Skeletal muscle cell (primary cell): ENCODE measurements around the gene PHKG1.
"Not testable (repeated sequence)": the region's sequence is repeated elsewhere in the genome, so short reads cannot be mapped to it uniquely, and the experiment has no call there.

Source experiments
- DNase-seq: peaks from one replicate; pipeline ENCODE4 v3.0.0-alpha.2; 2010; ENCODE audit warnings: low read depth
- H3K4me3 ChIP-seq: 2 replicates; pipeline ENCODE4 v1.5.1; 2011; ENCODE audit warnings: low read depth, mild to moderate bottlenecking, control low read depth, low read length, moderate library complexity

The PHKG1 gene

GRCh38 chr7:56087445-56087844 lies 5.3 kb downstream of the PHKG1 start:
- no peak overlapping the region for H3K4me3 ChIP-seq
- DNase-seq, result no peak

GRCh38 chr7:56086761-56087160 lies 6.0 kb downstream of the PHKG1 start:
- no peak for DNase-seq
- no peak overlapping the region for H3K4me3 ChIP-seq

DNA sequence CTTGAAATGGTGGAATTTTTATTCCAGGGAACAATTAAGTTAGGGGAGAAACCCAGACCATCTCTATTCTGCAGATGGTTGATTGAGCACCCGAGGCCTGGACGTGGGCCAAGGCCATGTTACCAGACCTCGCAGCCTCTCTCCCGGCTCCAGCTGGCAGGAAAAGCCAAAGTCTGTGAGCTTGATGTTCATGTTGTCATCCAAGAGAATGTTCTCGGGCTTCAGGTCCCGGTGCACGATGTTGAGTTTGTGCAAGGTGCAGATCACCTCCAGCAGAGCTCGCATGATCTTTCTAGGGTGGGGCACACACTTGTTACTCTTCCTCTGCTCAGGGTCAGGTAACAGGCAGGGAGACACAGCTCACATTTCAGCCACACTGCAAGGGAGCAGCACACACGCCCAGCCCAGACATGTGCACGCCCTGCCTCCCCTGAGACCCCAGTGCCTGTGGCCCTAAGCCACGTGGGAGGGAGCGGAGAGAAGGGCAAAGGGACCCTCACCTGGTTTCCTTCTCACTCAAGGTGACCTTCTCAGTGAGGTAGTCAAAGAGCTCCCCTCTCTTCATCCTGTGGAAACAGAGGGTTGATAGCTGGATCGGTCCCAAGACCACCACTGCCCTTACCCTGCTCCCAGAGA lies 9.5 kb downstream of the PHKG1 start:
- no peak for DNase-seq

DNA sequence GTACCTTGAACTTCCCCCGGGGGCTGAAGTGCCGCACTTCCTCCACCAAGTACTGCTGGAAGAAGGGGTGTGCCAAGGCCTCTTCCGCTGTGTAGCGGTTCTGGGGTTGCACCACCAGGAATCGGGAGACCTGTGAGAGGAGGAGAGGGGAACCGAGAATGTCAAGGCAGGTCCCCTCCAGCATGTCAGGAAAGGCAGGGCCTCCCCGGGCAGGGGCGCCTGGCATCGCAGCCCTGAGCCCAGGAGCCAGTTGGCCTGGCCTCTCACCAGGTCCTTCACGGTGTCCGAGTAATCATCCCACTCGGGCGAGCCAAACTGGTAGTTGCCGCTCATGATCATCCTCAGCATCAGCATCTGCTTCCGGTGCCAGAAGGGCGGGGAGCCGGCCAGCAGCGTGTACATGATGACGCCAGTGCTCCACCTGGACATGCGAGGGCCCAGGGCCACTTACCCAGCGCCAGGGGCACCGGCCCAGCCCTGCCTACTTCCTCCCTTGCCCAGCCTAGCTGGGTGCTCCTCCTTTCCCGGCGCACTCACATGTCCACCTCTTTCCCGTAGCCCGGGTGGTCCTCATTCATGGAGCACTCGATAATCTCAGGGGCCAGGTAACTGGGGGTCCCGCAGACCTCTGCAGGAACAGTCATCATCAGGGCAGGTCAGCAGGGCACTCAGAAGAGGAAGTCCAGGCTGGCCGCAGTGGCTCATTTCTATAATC lies 11.0 kb downstream of the PHKG1 start:
- no peak for DNase-seq
- no peak overlapping the region for H3K4me3 ChIP-seq

More for the DNA sequence above, 9.5 kb downstream of the PHKG1 start:
- H3K4me3 ChIP-seq, result no peak overlapping the region

DNA sequence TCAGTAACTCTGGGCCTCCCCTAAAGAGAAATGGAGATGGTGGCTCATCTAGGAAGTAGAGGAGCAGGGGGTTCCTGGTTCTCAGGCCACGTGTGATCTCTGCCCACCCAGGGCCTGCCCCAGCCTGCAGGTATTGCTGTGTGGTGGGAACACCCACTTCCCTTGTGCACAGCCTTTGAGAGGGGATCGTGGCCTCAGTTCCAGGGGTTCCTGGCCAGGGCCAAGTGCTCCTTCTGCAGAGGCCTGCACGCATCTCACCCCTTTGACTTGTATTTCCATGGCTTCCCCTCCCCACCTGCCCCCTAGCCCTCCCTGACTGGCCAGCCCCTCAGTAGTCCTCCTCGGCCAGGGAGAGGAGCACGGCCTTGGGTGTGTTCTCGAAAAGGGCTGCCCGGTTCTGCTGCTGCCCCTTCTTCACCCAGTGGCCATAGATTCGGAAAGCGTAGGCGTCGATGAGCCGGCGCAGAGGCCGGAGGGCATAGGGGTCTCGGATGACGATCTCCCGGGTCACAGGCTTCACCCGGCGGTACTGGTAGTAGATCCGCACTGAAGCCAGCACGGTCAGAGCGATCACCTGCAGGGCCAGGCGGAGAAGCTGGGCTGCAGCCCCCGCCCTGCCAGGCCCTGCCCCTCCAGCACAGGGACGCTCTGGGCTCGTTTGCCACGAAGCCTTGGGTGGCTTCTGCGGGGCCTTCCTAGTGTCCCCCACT lies 11.9 kb downstream of the PHKG1 start:
- not testable (repeated sequence) for H3K4me3 ChIP-seq, DNase-seq

DNA sequence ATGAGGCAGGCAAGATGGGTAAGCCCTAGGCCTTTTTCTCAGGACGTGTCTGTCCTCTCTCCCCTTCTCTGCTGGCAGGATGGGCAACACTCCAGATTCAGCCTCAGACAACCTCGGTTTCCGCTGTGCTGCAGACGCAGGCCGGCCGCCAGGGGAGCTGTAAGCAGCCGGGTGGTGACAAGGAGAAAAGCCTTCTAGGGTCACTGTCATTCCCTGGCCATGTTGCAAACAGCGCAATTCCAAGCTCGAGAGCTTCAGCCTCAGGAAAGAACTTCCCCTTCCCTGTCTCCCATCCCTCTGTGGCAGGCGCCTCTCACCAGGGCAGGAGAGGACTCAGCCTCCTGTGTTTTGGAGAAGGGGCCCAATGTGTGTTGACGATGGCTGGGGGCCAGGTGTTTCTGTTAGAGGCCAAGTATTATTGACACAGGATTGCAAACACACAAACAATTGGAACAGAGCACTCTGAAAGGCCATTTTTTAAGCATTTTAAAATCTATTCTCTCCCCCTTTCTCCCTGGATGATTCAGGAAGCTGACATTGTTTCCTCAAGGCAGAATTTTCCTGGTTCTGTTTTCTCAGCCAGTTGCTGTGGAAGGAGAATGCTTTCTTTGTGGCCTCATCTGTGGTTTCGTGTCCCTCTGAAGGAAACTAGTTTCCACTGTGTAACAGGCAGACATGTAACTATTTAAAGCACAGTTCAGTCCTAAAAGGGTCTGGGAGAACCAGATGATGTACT lies 13.1 kb downstream of the PHKG1 start:
- no peak overlapping the region for H3K4me3 ChIP-seq
- DNase-seq, result peak; percentile 41

- no peak for DNase-seq
- no peak overlapping the region for H3K4me3 ChIP-seq
Measured at GRCh38 chr7:56078196-56078595, 14.6 kb downstream of the PHKG1 start.

DNA sequence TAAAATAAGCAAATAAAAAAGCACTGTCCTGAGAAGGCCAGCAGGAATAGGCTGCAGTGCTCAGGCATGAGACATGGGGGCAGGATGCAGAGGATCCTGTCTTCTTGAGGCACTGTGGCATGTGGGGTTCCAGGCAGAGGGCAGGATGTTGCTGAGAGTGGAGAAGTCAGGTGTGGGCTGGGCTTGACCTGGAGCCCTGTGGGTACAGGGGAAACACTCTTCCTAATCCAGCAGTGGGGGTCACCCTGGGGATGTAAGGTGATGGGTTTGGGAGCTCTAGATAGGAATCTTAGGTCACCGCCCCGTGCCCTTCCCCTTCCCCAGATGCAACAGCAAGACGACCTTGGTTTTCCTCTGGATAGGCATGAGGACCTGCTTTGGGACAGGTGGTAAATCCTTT lies 15.1 kb downstream of the PHKG1 start:
- no peak for DNase-seq
- no peak overlapping the region for H3K4me3 ChIP-seq

DNA sequence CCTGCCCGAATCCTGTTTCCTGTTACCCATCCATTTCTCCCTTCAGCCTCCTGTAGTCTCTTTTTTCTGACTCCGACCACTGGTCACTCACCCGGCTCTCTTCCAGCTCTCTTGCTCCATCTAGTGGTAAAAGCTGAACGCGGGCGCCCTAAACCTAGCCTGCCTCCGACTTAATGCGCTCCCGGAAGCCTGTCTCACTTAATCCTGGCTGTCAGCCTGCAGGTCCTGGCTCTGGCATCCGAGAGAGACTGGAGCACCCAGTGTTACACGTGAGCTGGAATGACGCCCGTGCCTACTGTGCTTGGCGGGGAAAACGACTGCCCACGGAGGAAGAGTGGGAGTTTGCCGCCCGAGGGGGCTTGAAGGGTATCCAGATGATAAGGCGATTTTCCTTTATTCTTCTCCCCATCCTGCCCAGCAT lies 18.4 kb downstream of the PHKG1 start:
- DNase-seq, result no peak
- no peak overlapping the region for H3K4me3 ChIP-seq

DNA sequence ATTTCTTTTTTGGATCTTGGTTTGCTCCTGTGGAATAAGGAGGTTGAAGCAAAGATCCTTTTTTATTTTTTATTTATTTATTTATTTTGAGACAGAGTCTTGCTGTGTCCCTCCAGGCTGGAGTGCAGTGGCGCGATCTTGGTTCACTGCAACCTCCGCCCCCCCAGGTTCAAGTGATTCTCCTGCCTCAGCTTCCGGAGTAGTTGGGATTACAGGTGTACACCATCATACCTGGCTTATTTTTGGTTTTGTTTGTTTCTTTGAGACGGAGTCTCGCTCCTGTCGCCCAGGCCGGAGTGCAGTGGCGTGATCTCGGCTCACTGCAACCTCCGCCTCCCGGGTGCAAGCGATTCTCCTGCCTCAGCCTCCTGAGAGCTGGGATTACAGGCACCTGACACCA lies 26.4 kb downstream of the PHKG1 start:
- not testable (repeated sequence) for H3K4me3 ChIP-seq, DNase-seq

GRCh38 chr7:56063882-56064625 lies 28.7 kb downstream of the PHKG1 start, which contains the start of gene SUMF2:
Gene SUMF2, plus strand, starts transcription at chr7:56064286. Its CDS starts 26 bp downstream, at chr7:56064312.
- peak; percentile 60 for DNase-seq
- H3K4me3 ChIP-seq, result peak within 1 kb of the TSS; percentile 88

DNA sequence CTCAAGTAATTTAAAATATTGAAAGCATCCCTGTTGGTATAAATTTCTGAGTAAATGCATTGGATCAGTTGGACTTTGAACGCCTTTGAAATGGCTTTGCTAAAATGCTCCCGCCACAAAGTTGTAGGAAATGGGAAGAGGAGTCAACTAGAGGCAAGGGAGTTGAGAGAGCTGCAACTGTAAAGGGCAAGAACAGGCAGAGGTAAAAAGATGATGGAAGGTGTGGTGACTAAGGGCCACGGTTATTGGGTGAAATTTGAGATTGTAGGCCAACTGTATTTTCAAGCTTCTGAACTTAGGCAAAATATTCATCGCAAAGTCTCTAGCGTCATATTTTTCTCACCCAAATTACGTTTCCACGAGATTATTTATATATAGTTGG lies 29.3 kb downstream of the PHKG1 start:
- DNase-seq, result no peak
- H3K4me3 ChIP-seq, result peak overlapping the region; percentile 88

DNA sequence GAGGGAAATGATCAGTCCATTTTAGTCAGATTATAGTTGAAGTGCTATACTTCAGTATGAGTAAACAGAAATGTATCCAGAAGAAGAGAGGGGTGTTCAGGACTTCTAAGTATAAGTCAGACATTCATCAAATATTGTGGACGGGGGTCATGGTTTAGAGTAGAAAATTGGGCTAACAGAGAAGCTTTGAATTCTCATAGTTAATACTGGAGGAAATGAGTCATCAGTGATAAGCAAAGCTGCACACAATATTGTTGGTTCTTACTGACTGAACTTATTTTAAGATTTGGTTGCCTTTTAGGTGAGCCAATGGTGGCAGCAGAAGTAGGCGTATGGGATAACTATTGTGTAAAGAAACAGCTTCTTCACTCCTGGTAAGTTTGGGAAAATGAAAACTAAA lies 30.4 kb downstream of the PHKG1 start:
- no peak for DNase-seq
- H3K4me3 ChIP-seq, result no peak overlapping the region

DNA sequence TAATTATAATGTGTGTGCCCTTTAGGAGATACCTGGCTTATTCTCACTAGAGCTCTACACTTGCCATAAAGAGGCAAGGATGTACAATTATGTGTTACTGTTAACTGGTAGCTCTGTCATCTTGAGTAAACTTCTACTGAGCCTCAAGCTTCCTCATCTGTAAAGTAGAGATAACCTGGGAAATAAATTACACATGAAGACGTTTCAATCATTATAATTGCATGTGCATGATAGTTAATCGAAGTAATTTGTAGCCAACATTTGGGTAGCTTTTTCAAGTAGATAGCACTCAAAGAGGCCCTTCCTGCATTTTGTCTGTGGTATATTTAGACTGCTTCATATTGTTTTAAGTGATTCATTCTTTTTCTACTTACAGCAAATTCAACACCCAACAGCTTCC lies 38.8 kb downstream of the PHKG1 start:
- DNase-seq, result no peak
- H3K4me3 ChIP-seq, result no peak overlapping the region

DNA sequence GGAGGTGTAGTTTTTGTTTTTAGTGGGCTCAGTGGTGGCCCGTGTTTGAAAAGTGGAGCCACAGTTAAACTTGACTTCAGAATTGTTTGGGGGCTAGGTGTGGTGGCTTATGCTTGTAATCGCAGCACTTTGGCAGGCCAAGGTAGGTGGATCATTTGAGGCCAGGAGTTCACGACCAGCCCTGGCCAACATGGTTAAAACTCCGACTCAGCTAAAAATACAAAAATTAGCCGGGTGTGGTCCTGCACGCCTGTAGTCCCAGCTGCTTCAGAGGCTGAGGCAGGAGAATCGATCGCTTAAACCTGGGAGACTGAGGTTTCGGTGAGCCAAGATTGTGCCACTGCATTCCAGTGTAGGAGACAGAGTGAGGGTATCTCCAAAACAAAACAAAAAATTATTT lies 39.4 kb downstream of the PHKG1 start:
- no peak overlapping the region for H3K4me3 ChIP-seq
- no peak for DNase-seq

DNA sequence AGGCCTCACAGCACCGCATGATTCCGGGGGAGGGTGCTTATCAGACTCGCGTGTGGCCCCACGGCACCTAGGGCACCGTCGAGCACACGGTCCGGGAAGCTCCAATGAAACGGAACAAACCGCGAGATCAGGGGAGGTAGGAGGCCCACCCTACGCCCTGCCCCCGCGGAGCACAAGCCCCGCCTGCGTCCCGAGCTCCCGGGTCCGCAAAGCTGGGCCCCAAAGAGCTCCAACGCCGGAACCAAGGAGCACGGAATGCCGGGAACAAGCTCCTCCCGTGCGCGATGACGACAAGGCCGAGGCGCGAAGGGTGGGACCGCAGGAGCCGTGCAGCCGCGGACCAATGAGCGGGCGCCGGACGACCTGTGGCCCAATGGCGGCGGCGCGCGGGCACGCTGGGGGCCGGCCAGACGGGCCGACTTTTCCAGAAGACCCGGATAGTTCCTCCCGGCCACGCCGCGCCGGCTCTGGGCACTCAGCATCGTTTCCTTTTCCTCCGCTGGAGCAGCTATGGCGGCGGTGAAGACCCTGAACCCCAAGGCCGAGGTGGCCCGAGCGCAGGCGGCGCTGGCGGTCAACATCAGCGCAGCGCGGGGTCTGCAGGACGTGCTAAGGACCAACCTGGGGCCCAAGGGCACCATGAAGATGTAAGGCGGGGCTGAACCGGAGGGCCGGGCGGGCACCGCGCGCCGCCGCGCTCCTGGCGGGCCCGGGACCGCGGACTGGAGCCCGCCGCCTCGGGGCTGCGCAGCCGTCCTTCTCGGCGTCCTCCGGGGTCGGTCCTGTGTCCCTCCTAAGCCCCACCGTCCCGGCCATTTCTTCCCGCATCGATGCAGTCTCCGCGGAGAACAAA lies 41.2 kb downstream of the PHKG1 start, which contains the start of the genes CCT6A and PSPH:
Gene CCT6A (plus strand): TSS at position 427 of the 853 bp plus-strand sequence. CDS start 84 bp downstream, at position 511.
Gene PSPH (minus strand): TSS at position 106 of the 853 bp plus-strand sequence. CDS start 30,232 bp downstream, outside the sequence.
- DNase-seq, result peak; percentile 97
- H3K4me3 ChIP-seq, result peak within 1 kb of the TSS; percentile 96

- peak overlapping the region; percentile 96 for H3K4me3 ChIP-seq
- no peak for DNase-seq
Measured at GRCh38 chr7:56051053-56051338, 41.8 kb downstream of the PHKG1 start.

GRCh38 chr7:56048763-56049162 lies 44.0 kb downstream of the PHKG1 start:
- not testable (repeated sequence) for DNase-seq, H3K4me3 ChIP-seq
